K562 (cell line): ENCODE measurements around the gene ANXA3. TPM values are rescaled to one million over a fixed set of nuclear protein-coding genes. Genes with fewer than 3 reads are reported as not detected.

Source experiments
- ATAC-seq: fragments of 200-7000 bp; cut with Tn5 transposase; 3 replicates; pipeline ENCODE4 v1.9.1; 2020; ENCODE audit warnings: moderate library complexity
- BruUV-seq: library from RNA; stranded (reverse); fragments of 400-500 nt; replicated peaks from 2 replicates; lab custom pipeline; 2021; lab: Mats Ljungman, UMichigan
- CTCF ChIA-PET: fragments of 300-600 bp; formaldehyde crosslinking; extraction: SDS; loops from one replicate; lab custom pipeline; 2021; ENCODE audit warnings: low intra/inter-chr PET ratio; lab: Yijun Ruan, JAX
- POLR2A ChIA-PET: fragments of 300-600, 350-650 bp; sonication (Branson Sonifier 250); formaldehyde crosslinking; extraction: SDS; loops from one replicate; lab custom pipeline; 2021; ENCODE audit warnings: antibody characterized with exemption, inconsistent platforms; lab: Yijun Ruan, JAX
- DNase-seq, 4 experiments: peaks; one replicate each; pipeline versions ENCODE4 v3.0.0 to v3.0.0-alpha.2; 2011 to 2018; ENCODE audit warnings: low spot score in 3 of 4, mixed read lengths in 3 of 4; ENCODE audit errors: extremely low read depth in 1 of 4
- FAIRE-seq: peaks from 2 replicates; lab custom pipeline; 2011; peaks lifted over from hg19 to GRCh38; lab: Jason Lieb, UNC
- H2AFZ ChIP-seq: 2 replicates; pipeline ENCODE4 v1.6.0; 2011; ENCODE audit warnings: low read depth, low read length, control low read depth, inconsistent platforms
- H3K27ac ChIP-seq: fragments of 200-600 bp; 3 replicates; pipeline ENCODE4 v1.8.0; 2011; ENCODE audit warnings: low read depth, mild to moderate bottlenecking, control low read depth, inconsistent platforms, low read length, moderate library complexity, mixed read lengths; ENCODE audit errors: extremely low read depth
- H3K27me3 ChIP-seq, 2 experiments: fragments of 300-600 bp in 1 of 2; 2 replicates in 1 of 2; 3 replicates in 1 of 2; pipeline versions ENCODE4 v1.6.0 to v1.8.0; 2011; ENCODE audit warnings: inconsistent platforms in 2 of 2, low read length in 2 of 2, mild to moderate bottlenecking in 1 of 2, mixed read lengths in 1 of 2, moderate library complexity in 1 of 2; ENCODE audit not compliant: control insufficient read depth in 2 of 2, insufficient read depth in 2 of 2
- H3K36me3 ChIP-seq: fragments of 300-600 bp; 3 replicates; pipeline ENCODE4 v1.8.0; 2011; ENCODE audit warnings: mild to moderate bottlenecking, low read length, inconsistent platforms; ENCODE audit not compliant: control insufficient read depth, insufficient read depth
- H3K4me1 ChIP-seq, 2 experiments: fragments of 200-600 bp in 1 of 2; replicated peaks in 1 of 2; 2 replicates in 1 of 2; 3 replicates in 1 of 2; pipeline versions ENCODE4 v1.5.1 to v1.8.0; 2011; ENCODE audit warnings: inconsistent platforms in 2 of 2, low read length in 2 of 2, mild to moderate bottlenecking in 1 of 2, mixed read lengths in 1 of 2, moderate library complexity in 1 of 2; ENCODE audit not compliant: control insufficient read depth in 2 of 2, insufficient read depth in 2 of 2
- H3K4me2 ChIP-seq: 2 replicates; pipeline ENCODE4 v1.6.1; 2011; ENCODE audit warnings: low read length, control low read depth, inconsistent platforms, mixed read lengths; ENCODE audit not compliant: insufficient read depth
- H3K4me3 ChIP-seq: fragments of 200-600 bp; sonication (generic), shearing (Covaris generic); 2 replicates; pipeline ENCODE4 v1.5.1; 2016; ENCODE audit warnings: control low read depth, inconsistent platforms
- H3K79me2 ChIP-seq: fragments of 200-600 bp; 3 replicates; pipeline ENCODE4 v1.8.0; 2011; ENCODE audit warnings: low read length, inconsistent platforms; ENCODE audit not compliant: control insufficient read depth, insufficient read depth
- H3K9ac ChIP-seq, 2 experiments: 2 replicates each; pipeline versions ENCODE4 v1.6.0 to v1.6.1; 2011; ENCODE audit warnings: low read depth in 2 of 2, low read length in 2 of 2, control low read depth in 1 of 2, inconsistent platforms in 1 of 2, mild to moderate bottlenecking in 1 of 2, mixed read lengths in 1 of 2; ENCODE audit not compliant: insufficient read depth in 1 of 2
- H3K9me1 ChIP-seq: one replicate; pipeline ENCODE4 v1.6.0; 2011; ENCODE audit warnings: inconsistent platforms, mild to moderate bottlenecking, low read length, moderate library complexity; ENCODE audit not compliant: control insufficient read depth, insufficient read depth
- H3K9me3 ChIP-seq: replicated peaks from 2 replicates; pipeline ENCODE4 v1.5.1; 2011; ENCODE audit warnings: low read depth, low read length, inconsistent platforms; ENCODE audit not compliant: control insufficient read depth, insufficient read depth
- H4K20me1 ChIP-seq: replicated peaks from 2 replicates; pipeline ENCODE4 v1.6.1; 2011; ENCODE audit warnings: low read length, inconsistent platforms, mixed read lengths; ENCODE audit not compliant: control insufficient read depth, insufficient read depth
- CEBPB ChIP-seq: fragments of 450-650 bp; IDR thresholded peaks from 2 replicates; pipeline ENCODE4 v1.6.1; 2016; ENCODE audit warnings: missing genetic modification characterization, missing compliant biosample characterization
- FOXP1 ChIP-seq: sonication (generic); formaldehyde crosslinking; IDR thresholded peaks from 2 replicates; pipeline ENCODE4 v1.8.0; 2022; ENCODE audit warnings: mild to moderate bottlenecking, missing genetic modification reagents
- WGBS: fragments of 100-300 bp; shearing (Covaris generic); methylation state at CpG from one replicate; pipeline ENCODE4 v1.1.6; 2016; ENCODE audit warnings: low coverage, mixed read lengths; ENCODE audit not compliant: insufficient coverage; ENCODE audit errors: missing lambda C conversion rate; 5-methylcytosine and 5-hydroxymethylcytosine counted together
- in situ Hi-C: fragments of 300-500 bp; cut with MboI; formaldehyde crosslinking; loops from 4 replicates; pipeline ENCODE4 v1.15.0; 2018; ENCODE audit warnings: inconsistent platforms, mixed read lengths
- intact Hi-C: fragments of 100-400 bp; cut with micrococcal nuclease; formaldehyde crosslinking; loops from 2 replicates; pipeline ENCODE4 v1.14.2; 2022
- polyA plus RNA-seq, 8 experiments: library from polyadenylated mRNA; depleted of rRNA in 4 of 8; stranded (reverse) in 5 of 8; unstranded in 3 of 8; fragments of >200 nt; fragmentation: Nextera tagmentation in 2 of 8; fragmentation: Illumina TruSeq in 1 of 8; extraction: Ambion mirVana in 2 of 8; extraction: Trizol in 1 of 8; gene quantifications; 2 replicates each; pipeline versions ENCODE4 v1.2.1 to v1.2.3, GENCODE V29; 2011 to 2014; ENCODE audit warnings: inconsistent platforms in 1 of 8, missing spikeins in 1 of 8
- total RNA-seq, 7 experiments: library from RNA; depleted of rRNA in 6 of 7; stranded (reverse); fragments of >200 nt in 6 of 7; fragmentation: Illumina TruSeq in 2 of 7; extraction: Trizol in 2 of 7; gene quantifications; 2 replicates each; pipeline versions ENCODE4 v1.2.1 to v1.2.3, GENCODE V29; 2011 to 2021; ENCODE audit warnings: low replicate concordance in 1 of 7
- TF ChIP-seq, protein P1 (sequence below): sonication (generic); formaldehyde crosslinking; IDR thresholded peaks from 2 replicates; pipeline ENCODE4 v1.8.0; 2022; ENCODE audit warnings: mild to moderate bottlenecking, low read depth, missing genetic modification reagents

Gene ANXA3
- total and polyA plus RNA-seq, 9 of the 15 experiments (the other 6 are each of a cell fraction or from before 2014, with no cell fraction given): 6.3 to 15.5 (median 9.8) TPM

DNA sequence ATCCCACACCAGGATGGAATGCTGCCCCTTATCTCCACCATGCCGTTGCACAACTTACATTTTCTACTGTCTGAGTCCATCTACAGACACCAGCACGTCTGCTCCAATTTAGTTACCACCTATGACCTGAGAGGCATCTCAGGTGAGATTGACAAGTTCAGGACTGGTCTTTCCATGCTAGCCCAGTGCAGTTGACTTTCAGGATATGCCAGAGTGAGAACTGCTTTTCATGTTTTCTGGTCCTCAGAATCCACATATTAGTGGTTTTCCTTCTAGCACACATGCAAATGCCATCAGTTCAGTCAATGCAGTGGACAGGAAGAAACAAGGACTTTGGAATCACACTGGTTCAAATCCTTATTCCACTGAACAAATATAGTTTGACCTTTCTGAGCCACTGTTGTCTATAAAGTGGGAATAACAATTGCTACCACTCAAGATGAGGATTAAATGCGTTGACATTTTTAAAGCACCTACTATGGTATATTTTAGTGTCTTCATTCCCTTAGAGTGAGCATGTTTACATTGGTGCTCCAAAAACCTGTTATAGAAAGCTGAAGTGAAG, 38.1 kb upstream of the ANXA3 start:
- no peaks in the 10 kb centered on the region for H4K20me1 ChIP-seq
- TF ChIP-seq, protein P1, sequence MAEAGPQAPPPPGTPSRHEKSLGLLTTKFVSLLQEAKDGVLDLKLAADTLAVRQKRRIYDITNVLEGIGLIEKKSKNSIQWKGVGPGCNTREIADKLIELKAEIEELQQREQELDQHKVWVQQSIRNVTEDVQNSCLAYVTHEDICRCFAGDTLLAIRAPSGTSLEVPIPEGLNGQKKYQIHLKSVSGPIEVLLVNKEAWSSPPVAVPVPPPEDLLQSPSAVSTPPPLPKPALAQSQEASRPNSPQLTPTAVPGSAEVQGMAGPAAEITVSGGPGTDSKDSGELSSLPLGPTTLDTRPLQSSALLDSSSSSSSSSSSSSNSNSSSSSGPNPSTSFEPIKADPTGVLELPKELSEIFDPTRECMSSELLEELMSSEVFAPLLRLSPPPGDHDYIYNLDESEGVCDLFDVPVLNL: no peak
- TF ChIP-seq CEBPB (tag) (peak; percentile 13; the same call in 1 of the 2 replicates), FOXP1 (CRISPR knock-in tag) (no peak)
- TF ChIP-seq, all 486 proteins: peak for 1
- Histone ChIP-seq H3K4me1 (no peaks in the 10 kb centered on the region), H3K4me2 (no peak overlapping the region), H3K9me3 (no peaks in the 10 kb centered on the region), H2AFZ (no peak overlapping the region), H3K36me3 (no peaks in the 10 kb centered on the region), H3K27me3 (peaks cover 4 to 6% of the 10 kb centered on the region in 2 experiments; a peak in 4 of 5 replicates), H3K9me1 (no peaks in the 10 kb centered on the region), H3K79me2 (no peaks in the 10 kb centered on the region), H3K4me3 (no peak overlapping the region), H3K9ac (no peak overlapping the region), H3K27ac (no peak overlapping the region)
- ATAC-seq (no peak), FAIRE-seq (no peak), DNase-seq (no peak)
- POLR2A ChIA-PET: no interaction called here
- 5% methylated on average over 3 of the region's 3 CpGs for WGBS
- intact Hi-C loops: loop anchor here (10.0 kb wide), 3 partner anchors 99 to 349 kb away; no protein-coding TSS in a partner anchor
- BruUV-seq: no TSS peak
- CTCF ChIA-PET: no interaction called here
- in situ Hi-C loops: no loop called here
